Ovary (tissue), 9 donors: ENCODE data around the gene GBX1. TPM values are rescaled to one million over a fixed set of nuclear protein-coding genes. Genes with fewer than 3 reads are reported as not detected.
A peak's percentile ranks its signal among the peaks of the same experiment; 100 is the strongest.

Experiments
- DNase-seq, 5 donors: peaks; one replicate each; pipeline ENCODE4 v3.0.0-alpha.2; 2019 to 2020
- H3K27ac ChIP-seq, 2 donors: fragments of 200-600 bp; one replicate each; pipeline versions ENCODE4 v1.5.1 to v1.8.0; 2019 to 2022
- H3K27me3 ChIP-seq: fragments of 200-600 bp; one replicate; pipeline ENCODE4 v1.8.0; 2022
- H3K36me3 ChIP-seq: fragments of 200-600 bp; sonication (generic); one replicate; pipeline ENCODE4 v1.5.1; 2019
- H3K4me1 ChIP-seq: one replicate; pipeline ENCODE4 v1.8.1; 2013; ENCODE audit warnings: mild to moderate bottlenecking, moderate library complexity; ENCODE audit not compliant: insufficient read depth
- H3K4me3 ChIP-seq: fragments of 200-600 bp; sonication (generic); one replicate; pipeline ENCODE4 v1.5.1; 2017
- H3K9me3 ChIP-seq, 2 donors: fragments of 200-600 bp in 1 of 2; sonication (generic) in 1 of 2; one replicate each; pipeline versions ENCODE4 v1.5.1 to v1.8.1; 2013 to 2019; ENCODE audit warnings: mild to moderate bottlenecking in 1 of 2, moderate library complexity in 1 of 2
- CTCF ChIP-seq, 3 donors: fragments of 450-650 bp in 2 of 3; fragments of 200-600 bp in 1 of 3; IDR thresholded peaks; one replicate each; pipeline versions ENCODE4 v1.5.1 to v1.8.0; 2016 to 2022; ENCODE audit warnings: antibody characterized with exemption in 3 of 3, mild to moderate bottlenecking in 1 of 3
- EP300 ChIP-seq: sonication (generic); formaldehyde crosslinking; IDR thresholded peaks from one replicate; pipeline ENCODE4 v1.6.1; 2017; ENCODE audit warnings: antibody characterized with exemption
- POLR2A ChIP-seq: fragments of 450-650 bp; IDR thresholded peaks from one replicate; pipeline ENCODE4 v1.6.1; 2017; ENCODE audit warnings: antibody characterized with exemption, mild to moderate bottlenecking, moderate library complexity
- WGBS, 3 donors: extraction: QIAGEN DNeasy Blood & Tissue Kit in 1 of 3; methylation state at CpG; one replicate each; pipeline versions ENCODE4 v1.1.5 to v1.1.7; 2013 to 2017; 5-methylcytosine and 5-hydroxymethylcytosine counted together
- intact Hi-C, 4 donors: fragments of 100-400 bp; cut with DNase I; formaldehyde crosslinking; loops; one replicate each; pipeline versions ENCODE4 v1.11.0 to v1.15.1; 2022 to 2023
- polyA plus RNA-seq, 2 donors: library from polyadenylated mRNA; stranded (reverse); fragments of 200-250 nt in 1 of 2; fragments of 350-450 nt in 1 of 2; fragmentation: Illumina TruSeq in 1 of 2; extraction: RNeasy Lipid Tissue Mini Kit (QIAGEN cat#74804) in 1 of 2; gene quantifications; one replicate each; pipeline ENCODE4 v1.2.3, GENCODE V29; 2013 to 2014
- total RNA-seq, 7 donors: library from RNA; depleted of rRNA in 2 of 7; stranded (reverse); fragments of >200 nt in 2 of 7; fragmentation: NEBNext Ultra II Directional in 3 of 7; extraction: Animal tissue kit (Norgen Biotek cat#: 25700) in 3 of 7; gene quantifications; one replicate each; pipeline versions ENCODE4 v1.1.0 to v1.2.4, GENCODE V29; 2016 to 2023
- donor health status: DM: no; HTN: no; CAD: no; lungs with moderate emphysema.
- donor health status: DM: no; HTN: no; CAD: no.
- donor health status: Bipolar disorder and iron deficiency.
- donor health status: DM: yes; HTN: yes; CAD: no.
- donor health status: DM: no; HTN: no; CAD: no.
- donor health status: DM: yes; HTN: yes; CAD: no.

The GBX1 gene
- total and polyA plus RNA-seq, 9 donors, result not detected

DNA sequence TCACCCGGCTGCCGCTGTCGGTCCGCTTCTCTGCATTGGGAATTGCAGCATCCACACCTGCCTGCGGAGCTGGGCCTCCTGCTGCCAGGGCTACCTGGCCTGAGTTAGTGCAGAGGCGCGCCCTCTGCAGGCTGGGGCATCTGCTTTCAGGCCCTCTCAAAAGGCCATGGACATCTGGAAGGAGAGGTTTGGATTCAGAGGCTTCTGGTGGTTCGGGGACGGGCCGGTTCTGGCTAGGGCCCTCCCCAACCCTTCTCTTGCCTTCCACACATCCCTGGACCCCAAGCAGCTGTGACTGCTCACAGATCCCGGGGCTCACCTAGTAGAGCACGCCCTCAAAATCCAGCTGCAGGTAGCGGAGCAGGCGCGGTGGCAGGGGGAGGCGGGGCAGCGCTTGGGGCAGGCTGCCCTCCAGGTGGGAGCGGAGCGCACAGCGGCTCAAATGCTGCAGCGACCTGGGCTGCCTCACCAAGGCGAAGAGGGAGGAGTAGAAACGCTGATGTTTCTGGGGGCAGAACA lies 8.4 kb upstream of the GBX1 start:
- Histone ChIP-seq H3K9me3 (no peaks in the 10 kb centered on the region), H3K4me3 (no peak overlapping the region), H3K4me1 (no peaks in the 10 kb centered on the region), H3K27me3 (no peaks in the 10 kb centered on the region), H3K36me3 (no peaks in the 10 kb centered on the region), H3K27ac (no peak overlapping the region)
- intact Hi-C loops, result loop anchor here in 1 of 4 donors (5.0 kb wide), 1 partner anchor 49 kb away; no protein-coding TSS in a partner anchor
- no peak for TF ChIP-seq POLR2A
- no peak for TF ChIP-seq CTCF (IDR thresholded peaks at IDR 0.05)
- no peak for TF ChIP-seq EP300
- 65 to 75% (median 74%) methylated on average over 23 of the region's 23 CpGs for WGBS, 3 donors
- no peak for DNase-seq

DNA sequence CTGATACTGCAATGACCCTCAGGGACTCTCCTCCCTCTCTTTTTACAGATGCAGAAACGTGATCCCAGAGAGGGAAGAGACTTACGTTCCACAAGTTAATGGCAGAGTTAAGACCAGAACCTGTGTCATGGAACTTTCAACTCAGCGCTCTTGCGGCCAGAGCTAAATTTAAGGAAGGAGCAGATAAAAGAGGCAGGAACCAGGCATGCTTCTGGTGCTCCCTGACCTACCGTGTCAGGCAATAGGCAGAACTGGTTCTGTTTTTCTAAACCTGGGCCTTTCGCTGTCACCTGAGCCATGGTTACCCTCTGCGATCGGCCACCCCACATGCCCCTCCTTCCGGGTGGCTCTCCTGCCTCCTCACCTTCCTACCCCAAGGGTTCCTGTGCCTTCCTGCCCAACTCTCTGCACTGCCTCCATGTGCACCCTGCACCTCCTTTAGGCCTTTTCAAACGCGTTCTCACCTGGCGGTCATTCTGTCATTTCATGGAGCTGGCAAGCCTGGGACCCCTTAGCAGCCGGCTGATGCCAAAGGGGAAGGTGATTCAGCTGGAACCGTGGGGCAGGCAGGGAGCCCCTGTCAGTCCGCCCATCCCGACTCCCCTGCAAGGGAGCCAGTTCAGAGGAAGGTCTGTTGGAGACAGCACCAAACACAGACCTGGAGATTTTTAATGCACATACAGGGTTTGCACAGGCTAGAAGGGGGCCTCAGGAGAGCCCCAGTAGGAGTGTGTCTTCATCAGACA lies 7.7 kb upstream of the GBX1 start:
- no peaks in the 10 kb centered on the region for H3K27me3 ChIP-seq
- TF ChIP-seq CTCF (IDR thresholded peaks at IDR 0.05), result no peak
- DNase-seq, result no peak
- H3K4me1 ChIP-seq, result no peaks in the 10 kb centered on the region
- no peaks in the 10 kb centered on the region for H3K9me3 ChIP-seq
- no peaks in the 10 kb centered on the region for H3K36me3 ChIP-seq
- intact Hi-C loops, result loop anchor here in 1 of 4 donors (5.0 kb wide), 1 partner anchor 48 kb away; no protein-coding TSS in a partner anchor
- WGBS, 3 donors, result 73 to 78% (median 76%) methylated on average over 16 of the region's 16 CpGs
- no peak overlapping the region for H3K4me3 ChIP-seq
- H3K27ac ChIP-seq, result no peak overlapping the region

DNA sequence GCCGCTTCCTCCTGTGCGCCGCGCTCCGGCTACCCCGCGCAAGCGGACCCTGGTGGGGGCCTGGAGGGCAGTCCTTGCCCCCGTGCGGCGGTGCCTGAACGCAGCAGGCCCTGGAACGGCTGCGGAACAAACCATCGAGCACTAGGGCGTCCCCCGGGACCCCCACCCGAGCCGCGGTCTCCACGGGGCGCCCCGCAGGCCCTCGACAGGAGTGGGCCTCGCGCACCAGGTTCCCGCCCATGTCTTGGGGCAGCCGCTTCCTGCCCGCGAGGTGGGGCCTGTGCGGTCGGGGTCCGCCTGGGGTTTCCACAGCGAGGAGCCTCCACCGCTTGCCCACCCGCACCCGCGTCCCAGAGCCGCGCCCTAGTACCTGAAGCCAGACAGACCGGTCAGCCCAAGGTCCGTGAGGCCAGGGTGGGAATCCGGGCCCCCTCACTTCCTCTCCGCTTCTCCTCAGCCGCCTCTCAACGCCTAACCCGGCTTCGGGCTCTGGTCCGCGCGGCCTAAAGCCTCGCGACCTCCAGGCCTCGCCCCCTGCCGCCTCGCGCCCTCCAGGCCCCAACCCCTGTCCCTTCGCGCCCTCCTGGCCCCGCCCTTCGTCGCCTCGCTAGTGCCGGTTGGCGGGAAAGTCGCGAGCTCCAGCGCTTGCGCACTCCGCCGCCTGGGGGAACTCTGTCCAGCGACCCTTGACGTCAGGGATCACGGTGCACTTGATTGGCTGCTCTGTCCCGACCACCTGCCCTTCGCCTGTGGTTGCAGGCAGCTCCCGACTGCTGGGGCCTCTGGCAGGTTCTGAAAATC lies 7.0 kb upstream of the GBX1 start:
- Histone ChIP-seq H3K9me3 (no peaks in the 10 kb centered on the region), H3K4me3 (no peak overlapping the region), H3K4me1 (no peaks in the 10 kb centered on the region), H3K36me3 (no peaks in the 10 kb centered on the region), H3K27ac (no peak overlapping the region), H3K27me3 (no peaks in the 10 kb centered on the region)
- 53 to 57% (median 57%) methylated on average over 71 to 77 of the region's 77 CpGs for WGBS, 3 donors
- peak in 2 of 5 donors; percentile 45 to 55 for DNase-seq
- intact Hi-C loops, result loop anchor here in 2 of 4 donors (5.0 kb wide), 1 partner anchor 47 kb away; no protein-coding TSS in a partner anchor
- no peak for TF ChIP-seq POLR2A
- TF ChIP-seq EP300, result no peak
- no peak for TF ChIP-seq CTCF (IDR thresholded peaks at IDR 0.05)

DNA sequence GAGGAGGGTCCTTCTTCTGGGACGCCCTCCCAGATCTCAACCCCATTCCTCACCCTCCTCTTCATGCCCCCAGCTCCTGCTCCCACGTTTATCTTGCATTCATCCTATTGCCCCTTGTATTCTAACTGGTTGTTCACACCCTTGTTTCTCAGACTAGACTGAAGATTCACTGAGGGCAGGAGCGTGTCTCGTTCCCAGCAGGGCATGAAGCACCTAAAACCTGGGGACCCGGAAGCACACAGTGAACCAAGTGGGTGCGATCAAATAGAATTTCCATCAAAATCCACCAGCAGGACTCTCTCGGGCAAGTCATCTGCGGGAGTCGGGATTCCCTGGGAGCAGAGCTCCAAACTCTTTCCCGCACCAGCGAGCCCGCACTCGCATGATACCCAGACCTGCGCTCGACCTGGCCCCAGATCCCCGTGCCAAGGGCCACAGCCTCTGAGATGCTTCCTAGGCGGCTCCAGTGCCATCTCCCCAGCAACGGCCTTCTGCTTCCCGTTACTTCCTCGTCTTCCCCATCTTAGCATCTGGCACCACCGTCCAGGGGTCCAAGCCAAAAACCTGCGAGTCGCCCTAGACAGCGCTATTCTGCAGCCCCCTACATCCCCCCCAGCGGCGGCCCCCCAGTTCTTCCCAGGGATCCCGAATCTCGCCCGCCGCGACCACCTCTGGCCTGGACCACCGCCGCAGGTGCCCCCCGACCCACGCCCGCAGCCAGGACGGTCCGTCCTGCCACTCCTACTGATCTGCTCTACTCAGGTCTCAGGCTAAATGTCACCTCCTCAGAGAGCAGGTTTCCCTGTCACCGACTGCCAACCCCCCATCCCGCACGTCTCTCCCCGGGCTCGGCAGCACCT lies 6.1 kb upstream of the GBX1 start:
- intact Hi-C loops, result loop anchor here in 2 of 4 donors (2.0 to 5.0 kb wide), 2 partner anchors 46 to 129 kb away; no protein-coding TSS in a partner anchor
- H3K36me3 ChIP-seq, result no peaks in the 10 kb centered on the region
- no peak overlapping the region for H3K27ac ChIP-seq
- WGBS, 3 donors, result 83 to 87% (median 86%) methylated on average over 43 of the region's 43 CpGs
- TF ChIP-seq EP300, result no peak
- no peak for TF ChIP-seq CTCF (IDR thresholded peaks at IDR 0.05)
- no peak for TF ChIP-seq POLR2A
- no peaks in the 10 kb centered on the region for H3K4me1 ChIP-seq
- H3K4me3 ChIP-seq, result no peak overlapping the region
- no peaks in the 10 kb centered on the region for H3K27me3 ChIP-seq
- no peaks in the 10 kb centered on the region for H3K9me3 ChIP-seq
- DNase-seq, result no peak
